Measurements from ENCODE around the gene HSF5.

- TF ChIP-seq FOXS1 (CRISPR knock-in tag; IDR thresholded peaks at IDR 0.05) (no peak), POLR2A (IDR thresholded peaks at IDR 0.05; ENCODE audit: low read length) (no peak), SREBF2 (IDR thresholded peaks at IDR 0.05) (no peak), CTCF (IDR thresholded peaks at IDR 0.05) (no peak), RAD21 (conservative IDR thresholded peaks at IDR 0.05 in 1 of 2, IDR thresholded peaks at IDR 0.05 in 1 of 2) (no peak)
Observed at GRCh38 chr17:58416396-58416795, 71.8 kb downstream of the HSF5 start.

Data from A549 (cell line).